HEK293 (cell line): Measurements from ENCODE around the gene ZAP70.

Experiments
- CTCF ChIA-PET: fragments of 350-600 bp; formaldehyde crosslinking; extraction: SDS; loops from one replicate; lab custom pipeline; 2021; ENCODE audit warnings: antibody characterized with exemption; lab: Yijun Ruan, JAX
- POLR2A ChIA-PET: fragments of 300-600 bp; formaldehyde crosslinking; extraction: SDS; loops from one replicate; lab custom pipeline; 2020; ENCODE audit warnings: antibody characterized with exemption, inconsistent platforms; lab: Yijun Ruan, JAX
- H3K27ac ChIP-seq: fragments of 200-500 bp; sonication (Bioruptor generic); 2 replicates; pipeline ENCODE4 v1.5.1; 2014; ENCODE audit warnings: low read depth, low read length, control low read depth, inconsistent platforms; ENCODE audit errors: extremely low read depth
- H3K36me3 ChIP-seq, 2 experiments: fragments of 200-500 bp in 1 of 2; sonication (Bioruptor generic) in 1 of 2; 1 replicate in 1 of 2; 2 replicates in 1 of 2; pipeline ENCODE4 v1.5.1; 2014 to 2017; ENCODE audit warnings: inconsistent platforms in 2 of 2, low read length in 2 of 2; ENCODE audit not compliant: control insufficient read depth in 2 of 2, insufficient read depth in 1 of 2
- H3K4me1 ChIP-seq: fragments of 200-500 bp; sonication (Bioruptor generic); 2 replicates; pipeline ENCODE4 v1.5.1; 2014; ENCODE audit warnings: mild to moderate bottlenecking, low read length, inconsistent platforms; ENCODE audit not compliant: control insufficient read depth, insufficient read depth
- H3K4me3 ChIP-seq: 2 replicates; pipeline ENCODE4 v1.5.1; 2011; ENCODE audit warnings: low read depth, mild to moderate bottlenecking, control low read depth, low read length, moderate library complexity
- H3K9me3 ChIP-seq: fragments of 200-500 bp; sonication (Bioruptor generic); 2 replicates; pipeline ENCODE4 v1.5.1; 2014; ENCODE audit warnings: low read depth, low read length, inconsistent platforms; ENCODE audit not compliant: control insufficient read depth, insufficient read depth
- HOXA7 ChIP-seq: sonication (generic); formaldehyde crosslinking; IDR thresholded peaks from 2 replicates; pipeline ENCODE4 v1.8.1; 2022; ENCODE audit warnings: missing genetic modification reagents, borderline replicate concordance
- HOXC10 ChIP-seq: sonication (generic); formaldehyde crosslinking; IDR thresholded peaks from 2 replicates; pipeline ENCODE4 v1.8.1; 2023; ENCODE audit warnings: mild to moderate bottlenecking, missing genetic modification reagents
- KLF10 ChIP-seq: fragments of 450-650 bp; IDR thresholded peaks from 2 replicates; pipeline ENCODE4 v1.5.1; 2018; ENCODE audit warnings: missing biosample characterization, mild to moderate bottlenecking, missing genetic modification characterization
- SCRT2 ChIP-seq: fragments of 450-650 bp; formaldehyde crosslinking; IDR thresholded peaks from 2 replicates; pipeline ENCODE4 v1.5.1; 2016; ENCODE audit warnings: missing biosample characterization, missing genetic modification characterization
- ZNF114 ChIP-seq: fragments of 450-650 bp; formaldehyde crosslinking; IDR thresholded peaks from 2 replicates; pipeline ENCODE4 v1.5.0; 2017; ENCODE audit warnings: missing biosample characterization, missing genetic modification characterization
- ZNF248 ChIP-seq: fragments of 450-650 bp; formaldehyde crosslinking; IDR thresholded peaks from 2 replicates; pipeline ENCODE4 v1.5.1; 2017; ENCODE audit warnings: missing biosample characterization, missing genetic modification characterization
- ZNF341 ChIP-seq: fragments of 450-650 bp; formaldehyde crosslinking; IDR thresholded peaks from 2 replicates; pipeline ENCODE4; 2016; ENCODE audit warnings: low read depth, missing biosample characterization, missing genetic modification characterization
- ZNF350 ChIP-seq: fragments of 450-650 bp; formaldehyde crosslinking; IDR thresholded peaks from 2 replicates; pipeline ENCODE4 v1.5.0; 2017; ENCODE audit warnings: missing biosample characterization, mild to moderate bottlenecking, missing genetic modification characterization
- ZNF354C ChIP-seq: fragments of 450-650 bp; formaldehyde crosslinking; IDR thresholded peaks from 2 replicates; pipeline ENCODE4 v1.5.1; 2016; ENCODE audit warnings: missing biosample characterization, missing genetic modification characterization, low read depth, borderline replicate concordance
- ZNF404 ChIP-seq: fragments of 450-650 bp; formaldehyde crosslinking; IDR thresholded peaks from 2 replicates; pipeline ENCODE4 v1.5.1; 2017; ENCODE audit warnings: missing biosample characterization, missing genetic modification characterization
- ZNF423 ChIP-seq: fragments of 450-650 bp; formaldehyde crosslinking; IDR thresholded peaks from 2 replicates; pipeline ENCODE4 v1.5.1; 2016; ENCODE audit warnings: missing biosample characterization, missing genetic modification characterization
- ZNF48 ChIP-seq: fragments of 450-650 bp; formaldehyde crosslinking; IDR thresholded peaks from 2 replicates; pipeline ENCODE4 v1.5.1; 2016; ENCODE audit warnings: missing biosample characterization, missing genetic modification characterization
- ZNF501 ChIP-seq: fragments of 450-650 bp; formaldehyde crosslinking; IDR thresholded peaks from 2 replicates; pipeline ENCODE4 v1.5.1; 2016; ENCODE audit warnings: missing biosample characterization, missing genetic modification characterization
- ZNF549 ChIP-seq: fragments of 450-650 bp; IDR thresholded peaks from 2 replicates; pipeline ENCODE4 v1.5.1; 2018; ENCODE audit warnings: missing biosample characterization, missing genetic modification characterization, mild to moderate bottlenecking, inconsistent platforms, moderate library complexity
- ZNF558 ChIP-seq: fragments of 450-650 bp; formaldehyde crosslinking; IDR thresholded peaks from 2 replicates; pipeline ENCODE4 v1.5.1; 2016; ENCODE audit warnings: missing biosample characterization, missing genetic modification characterization
- ZNF571 ChIP-seq: fragments of 450-650 bp; formaldehyde crosslinking; IDR thresholded peaks from 2 replicates; pipeline ENCODE4 v1.5.0; 2017; ENCODE audit warnings: missing biosample characterization, missing genetic modification characterization
- ZNF621 ChIP-seq: fragments of 450-650 bp; formaldehyde crosslinking; IDR thresholded peaks from 2 replicates; pipeline ENCODE4 v1.5.1; 2017; ENCODE audit warnings: missing biosample characterization, missing genetic modification characterization
- ZNF654 ChIP-seq: fragments of 450-650 bp; formaldehyde crosslinking; IDR thresholded peaks from 2 replicates; pipeline ENCODE4 v1.5.1; 2016; ENCODE audit warnings: low read depth, missing biosample characterization, missing genetic modification characterization
- ZNF677 ChIP-seq: fragments of 450-650 bp; IDR thresholded peaks from 2 replicates; pipeline ENCODE4 v1.5.0; 2018; ENCODE audit warnings: missing biosample characterization, mild to moderate bottlenecking, missing genetic modification characterization, moderate library complexity
- ZNF707 ChIP-seq: fragments of 450-650 bp; formaldehyde crosslinking; IDR thresholded peaks from 2 replicates; pipeline ENCODE4 v1.5.1; 2016; ENCODE audit warnings: missing biosample characterization, missing genetic modification characterization
- ZNF76 ChIP-seq: fragments of 450-650 bp; formaldehyde crosslinking; IDR thresholded peaks from 2 replicates; pipeline ENCODE4; 2016; ENCODE audit warnings: low read depth, missing biosample characterization, missing genetic modification characterization, borderline replicate concordance
- ZNF777 ChIP-seq: fragments of 450-650 bp; formaldehyde crosslinking; IDR thresholded peaks from 2 replicates; pipeline ENCODE4 v1.5.1; 2017; ENCODE audit warnings: missing biosample characterization, missing genetic modification characterization, borderline replicate concordance
- ZNF792 ChIP-seq: fragments of 450-650 bp; formaldehyde crosslinking; IDR thresholded peaks from 2 replicates; pipeline ENCODE4 v1.5.1; 2016; ENCODE audit warnings: missing biosample characterization, missing genetic modification characterization
- TF ChIP-seq, protein P1 (sequence below): fragments of 450-650 bp; formaldehyde crosslinking; IDR thresholded peaks from 2 replicates; pipeline ENCODE4 v1.5.1; 2017; ENCODE audit warnings: missing biosample characterization, missing genetic modification characterization
- TF ChIP-seq, protein P2 (sequence below): fragments of 450-650 bp; formaldehyde crosslinking; optimal IDR thresholded peaks from 2 replicates; pipeline ENCODE3; 2016; ENCODE audit warnings: missing biosample characterization, mild to moderate bottlenecking, missing genetic modification characterization
- TF ChIP-seq, protein P3 (sequence below): fragments of 450-650 bp; formaldehyde crosslinking; IDR thresholded peaks from 2 replicates; pipeline ENCODE4 v1.5.1; 2016; ENCODE audit warnings: missing biosample characterization, missing genetic modification characterization
- TF ChIP-seq, protein P4 (sequence below): fragments of 450-650 bp; formaldehyde crosslinking; IDR thresholded peaks from 2 replicates; pipeline ENCODE4 v1.5.1; 2016; ENCODE audit warnings: missing biosample characterization, missing genetic modification characterization
- TF ChIP-seq, protein P5 (sequence below): fragments of 450-650 bp; formaldehyde crosslinking; IDR thresholded peaks from 2 replicates; pipeline ENCODE4 v1.5.1; 2017; ENCODE audit warnings: missing biosample characterization, missing genetic modification characterization

Gene ZAP70

DNA sequence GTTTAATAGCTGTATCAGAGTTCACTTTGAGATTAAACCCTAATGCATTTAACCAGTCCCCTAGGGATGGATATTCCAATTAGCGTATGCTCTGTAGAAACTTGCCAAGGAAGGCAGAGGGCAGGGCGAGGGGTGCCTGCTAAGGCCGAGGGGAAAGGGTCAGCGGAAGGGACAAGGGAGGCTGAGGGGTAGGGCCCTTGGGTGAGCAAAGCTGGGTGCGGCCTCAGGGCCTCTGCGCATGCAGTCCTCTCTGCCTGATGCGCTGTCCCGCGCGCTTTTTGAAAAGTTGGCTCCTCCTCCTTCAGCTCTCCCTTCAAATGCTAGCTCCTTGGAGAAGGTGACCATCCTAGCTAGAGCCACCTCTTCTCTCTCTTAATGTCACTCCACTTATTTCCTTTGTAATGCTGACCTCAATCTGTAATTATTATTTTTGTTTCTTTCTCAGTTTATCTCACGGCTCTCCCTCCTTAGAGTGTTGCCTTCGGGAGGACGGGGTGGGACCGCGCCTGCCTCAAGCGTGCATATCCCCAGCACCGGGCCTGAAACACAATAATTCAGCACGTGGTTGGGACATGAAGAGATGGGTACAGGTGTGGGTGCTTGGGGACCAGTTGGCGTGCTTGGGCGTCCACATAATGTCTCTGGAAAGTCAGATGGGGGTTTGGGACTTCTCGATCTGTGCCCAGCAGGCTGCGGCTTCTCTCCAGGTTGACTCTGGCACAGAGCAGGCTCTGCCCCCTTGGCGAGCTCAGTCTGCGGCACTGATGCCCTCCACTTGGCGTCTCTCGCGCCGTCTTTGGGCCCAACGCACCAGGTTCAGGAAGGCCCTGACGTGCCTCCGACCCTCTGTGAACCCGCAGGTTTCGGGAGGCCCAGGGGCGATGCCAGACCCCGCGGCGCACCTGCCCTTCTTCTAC lies 10.0 kb downstream of the ZAP70 start (continued):
- TF ChIP-seq, protein P1, sequence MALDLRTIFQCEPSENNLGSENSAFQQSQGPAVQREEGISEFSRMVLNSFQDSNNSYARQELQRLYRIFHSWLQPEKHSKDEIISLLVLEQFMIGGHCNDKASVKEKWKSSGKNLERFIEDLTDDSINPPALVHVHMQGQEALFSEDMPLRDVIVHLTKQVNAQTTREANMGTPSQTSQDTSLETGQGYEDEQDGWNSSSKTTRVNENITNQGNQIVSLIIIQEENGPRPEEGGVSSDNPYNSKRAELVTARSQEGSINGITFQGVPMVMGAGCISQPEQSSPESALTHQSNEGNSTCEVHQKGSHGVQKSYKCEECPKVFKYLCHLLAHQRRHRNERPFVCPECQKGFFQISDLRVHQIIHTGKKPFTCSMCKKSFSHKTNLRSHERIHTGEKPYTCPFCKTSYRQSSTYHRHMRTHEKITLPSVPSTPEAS (tag by site-specific recombination) = no peak
- no peak for TF ChIP-seq ZNF707 (tag by site-specific recombination)
- TF ChIP-seq ZNF571 (tag by site-specific recombination) = no peak

DNA sequence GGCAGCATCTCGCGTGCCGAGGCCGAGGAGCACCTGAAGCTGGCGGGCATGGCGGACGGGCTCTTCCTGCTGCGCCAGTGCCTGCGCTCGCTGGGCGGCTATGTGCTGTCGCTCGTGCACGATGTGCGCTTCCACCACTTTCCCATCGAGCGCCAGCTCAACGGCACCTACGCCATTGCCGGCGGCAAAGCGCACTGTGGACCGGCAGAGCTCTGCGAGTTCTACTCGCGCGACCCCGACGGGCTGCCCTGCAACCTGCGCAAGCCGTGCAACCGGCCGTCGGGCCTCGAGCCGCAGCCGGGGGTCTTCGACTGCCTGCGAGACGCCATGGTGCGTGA lies 10.7 kb downstream of the ZAP70 start:
- TF ChIP-seq ZNF341 (tag by site-specific recombination) (no peak), ZNF248 (tag by site-specific recombination) (no peak), SCRT2 (tag by site-specific recombination) (no peak), ZNF404 (no peak), ZNF549 (tag by site-specific recombination) (no peak), HOXC10 (CRISPR knock-in tag) (no peak), ZNF501 (tag by site-specific recombination) (no peak), ZNF48 (tag by site-specific recombination) (no peak), ZNF76 (tag by site-specific recombination) (no peak)
- TF ChIP-seq, protein P2, sequence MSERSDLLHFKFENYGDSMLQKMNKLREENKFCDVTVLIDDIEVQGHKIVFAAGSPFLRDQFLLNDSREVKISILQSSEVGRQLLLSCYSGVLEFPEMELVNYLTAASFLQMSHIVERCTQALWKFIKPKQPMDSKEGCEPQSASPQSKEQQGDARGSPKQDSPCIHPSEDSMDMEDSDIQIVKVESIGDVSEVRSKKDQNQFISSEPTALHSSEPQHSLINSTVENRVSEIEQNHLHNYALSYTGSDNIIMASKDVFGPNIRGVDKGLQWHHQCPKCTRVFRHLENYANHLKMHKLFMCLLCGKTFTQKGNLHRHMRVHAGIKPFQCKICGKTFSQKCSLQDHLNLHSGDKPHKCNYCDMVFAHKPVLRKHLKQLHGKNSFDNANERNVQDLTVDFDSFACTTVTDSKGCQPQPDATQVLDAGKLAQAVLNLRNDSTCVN (tag by site-specific recombination) = no peak
- TF ChIP-seq, protein P3, sequence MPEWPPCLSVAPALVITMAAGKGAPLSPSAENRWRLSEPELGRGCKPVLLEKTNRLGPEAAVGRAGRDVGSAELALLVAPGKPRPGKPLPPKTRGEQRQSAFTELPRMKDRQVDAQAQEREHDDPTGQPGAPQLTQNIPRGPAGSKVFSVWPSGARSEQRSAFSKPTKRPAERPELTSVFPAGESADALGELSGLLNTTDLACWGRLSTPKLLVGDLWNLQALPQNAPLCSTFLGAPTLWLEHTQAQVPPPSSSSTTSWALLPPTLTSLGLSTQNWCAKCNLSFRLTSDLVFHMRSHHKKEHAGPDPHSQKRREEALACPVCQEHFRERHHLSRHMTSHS (tag by site-specific recombination) = no peak
- no peaks in the 10 kb centered on the region for H3K9me3 ChIP-seq
- ChIA-PET POLR2A (no interaction called here), CTCF (interaction anchor here (1.3 kb wide), 1 partner anchor 17 kb away, joined by 6 read pairs; no protein-coding TSS in a partner anchor)
- no peak overlapping the region for H3K4me3 ChIP-seq
- no peaks in the 10 kb centered on the region for H3K4me1 ChIP-seq
- H3K36me3 ChIP-seq = no peaks in the 10 kb centered on the region
- H3K27ac ChIP-seq = no peak overlapping the region

DNA sequence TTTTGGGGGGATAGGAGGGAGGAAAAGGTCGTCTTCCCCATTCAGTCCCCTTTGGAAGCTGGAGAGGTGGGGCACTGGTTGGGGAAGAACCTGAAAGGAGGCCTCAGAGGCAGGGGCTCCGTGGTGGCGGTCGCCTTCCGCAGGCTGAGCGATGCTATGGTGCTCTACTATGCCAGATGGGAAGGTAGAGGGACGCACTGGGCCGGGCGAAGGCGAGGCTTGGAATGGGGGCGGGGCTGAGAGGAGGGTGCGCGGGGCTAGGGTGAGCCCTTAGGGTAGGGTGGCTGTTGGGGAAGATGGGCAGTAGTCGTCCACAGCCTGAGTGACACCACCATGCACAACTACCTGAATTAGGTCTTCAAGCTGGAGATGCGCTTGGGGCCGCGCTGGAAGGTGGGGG lies 11.1 kb downstream of the ZAP70 start:
- ChIA-PET CTCF (interaction anchor here (0.5 to 1.3 kb wide), 2 partner anchors 16 to 938 kb away, joined by 4 to 6 read pairs; no protein-coding TSS in a partner anchor), POLR2A (no interaction called here)
- H3K36me3 ChIP-seq = no peaks in the 10 kb centered on the region
- H3K9me3 ChIP-seq = no peaks in the 10 kb centered on the region
- H3K4me1 ChIP-seq = no peaks in the 10 kb centered on the region
- no peak overlapping the region for H3K4me3 ChIP-seq
- no peak overlapping the region for H3K27ac ChIP-seq
- TF ChIP-seq ZNF558 (tag by site-specific recombination) (no peak), ZNF350 (tag by site-specific recombination) (no peak), ZNF654 (no peak), ZNF621 (tag by site-specific recombination) (no peak), ZNF423 (tag by site-specific recombination) (no peak), HOXA7 (CRISPR knock-in tag) (no peak), ZNF114 (tag by site-specific recombination) (no peak), KLF10 (tag by site-specific recombination) (no peak), ZNF354C (tag by site-specific recombination) (no peak), ZNF777 (tag by site-specific recombination) (no peak), ZNF677 (tag by site-specific recombination) (no peak), ZNF48 (tag by site-specific recombination) (no peak), ZNF792 (tag by site-specific recombination) (no peak), SCRT2 (tag by site-specific recombination) (no peak)
- TF ChIP-seq, protein P4, sequence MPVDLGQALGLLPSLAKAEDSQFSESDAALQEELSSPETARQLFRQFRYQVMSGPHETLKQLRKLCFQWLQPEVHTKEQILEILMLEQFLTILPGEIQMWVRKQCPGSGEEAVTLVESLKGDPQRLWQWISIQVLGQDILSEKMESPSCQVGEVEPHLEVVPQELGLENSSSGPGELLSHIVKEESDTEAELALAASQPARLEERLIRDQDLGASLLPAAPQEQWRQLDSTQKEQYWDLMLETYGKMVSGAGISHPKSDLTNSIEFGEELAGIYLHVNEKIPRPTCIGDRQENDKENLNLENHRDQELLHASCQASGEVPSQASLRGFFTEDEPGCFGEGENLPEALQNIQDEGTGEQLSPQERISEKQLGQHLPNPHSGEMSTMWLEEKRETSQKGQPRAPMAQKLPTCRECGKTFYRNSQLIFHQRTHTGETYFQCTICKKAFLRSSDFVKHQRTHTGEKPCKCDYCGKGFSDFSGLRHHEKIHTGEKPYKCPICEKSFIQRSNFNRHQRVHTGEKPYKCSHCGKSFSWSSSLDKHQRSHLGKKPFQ = no peak
- TF ChIP-seq, protein P5, sequence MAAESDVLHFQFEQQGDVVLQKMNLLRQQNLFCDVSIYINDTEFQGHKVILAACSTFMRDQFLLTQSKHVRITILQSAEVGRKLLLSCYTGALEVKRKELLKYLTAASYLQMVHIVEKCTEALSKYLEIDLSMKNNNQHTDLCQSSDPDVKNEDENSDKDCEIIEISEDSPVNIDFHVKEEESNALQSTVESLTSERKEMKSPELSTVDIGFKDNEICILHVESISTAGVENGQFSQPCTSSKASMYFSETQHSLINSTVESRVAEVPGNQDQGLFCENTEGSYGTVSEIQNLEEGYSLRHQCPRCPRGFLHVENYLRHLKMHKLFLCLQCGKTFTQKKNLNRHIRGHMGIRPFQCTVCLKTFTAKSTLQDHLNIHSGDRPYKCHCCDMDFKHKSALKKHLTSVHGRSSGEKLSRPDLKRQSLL (tag by site-specific recombination) = no peak
